HG02763 (cell line): ENCODE results near the gene LAMA3.

Experiments
- ATAC-seq: cut with Tn5 transposase; IDR thresholded peaks from one replicate; pipeline ENCODE4 v1.9.1; 2021; ENCODE audit warnings: mild to moderate bottlenecking, moderate library complexity; ENCODE audit not compliant: unreplicated experiment

Gene LAMA3

GRCh38 chr18:23816021-23816420, 126.8 kb downstream of the LAMA3 start:
- ATAC-seq = no peak

- no peak for ATAC-seq
These were observed 127.5 kb downstream of the LAMA3 start for GRCh38 chr18:23816740-23817139.

GRCh38 chr18:23819001-23819400, 129.7 kb downstream of the LAMA3 start:
- no peak for ATAC-seq

DNA sequence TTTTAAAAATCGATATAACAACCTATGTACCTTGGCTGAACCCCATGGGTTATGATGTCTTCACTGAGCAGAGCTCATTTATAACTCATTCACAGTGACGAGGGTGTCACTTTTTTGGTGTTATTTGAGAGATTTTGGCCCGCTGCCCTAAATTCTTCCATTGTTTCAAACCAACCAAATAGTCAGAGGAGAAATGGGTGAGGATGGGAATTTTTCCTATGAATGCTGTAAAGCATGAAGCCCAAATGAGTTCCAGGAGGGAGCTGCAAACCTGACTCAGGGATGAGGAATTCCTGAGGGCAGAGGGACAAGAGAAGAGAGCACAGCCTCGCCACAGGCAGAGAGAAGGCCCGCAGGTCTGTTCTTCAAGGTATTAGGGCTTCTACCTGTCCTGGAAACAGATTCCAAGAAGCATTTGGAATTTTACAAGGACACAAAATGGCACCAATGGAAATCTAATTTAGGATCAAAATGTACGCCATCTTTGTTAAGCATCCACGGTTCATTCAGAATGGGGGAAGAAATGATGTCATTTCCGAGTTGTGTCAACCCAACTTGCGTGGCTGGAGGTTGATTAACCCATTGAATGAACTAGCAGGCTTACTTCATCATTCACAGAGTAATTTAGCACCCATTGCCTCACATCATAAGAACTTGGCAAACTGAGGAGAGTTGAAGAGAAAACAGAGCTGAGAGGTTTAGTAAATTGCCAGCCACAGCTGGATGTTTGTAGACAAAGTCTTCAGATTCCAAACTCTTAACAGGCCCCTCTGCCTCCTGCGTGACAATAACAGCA, 133.5 kb downstream of the LAMA3 start:
- no peak for ATAC-seq

DNA sequence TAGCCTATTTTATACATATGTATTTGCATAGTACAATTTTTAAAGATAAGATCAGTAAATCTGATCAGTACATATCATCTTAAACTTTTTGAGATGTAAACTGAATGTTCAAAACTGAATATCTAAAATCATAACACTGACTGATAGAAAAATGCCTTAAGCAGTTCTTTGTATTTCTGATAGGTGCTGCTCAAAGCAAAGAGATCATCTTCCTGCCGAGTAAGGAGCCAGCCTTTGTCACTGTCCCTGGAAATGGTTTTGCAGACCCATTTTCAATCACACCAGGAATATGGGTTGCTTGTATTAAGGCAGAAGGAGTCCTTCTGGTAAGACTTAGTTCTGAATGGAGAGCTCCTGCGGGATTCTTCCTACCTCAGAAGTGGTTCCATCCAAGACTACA, 135.0 kb downstream of the LAMA3 start:
- no peak for ATAC-seq

DNA sequence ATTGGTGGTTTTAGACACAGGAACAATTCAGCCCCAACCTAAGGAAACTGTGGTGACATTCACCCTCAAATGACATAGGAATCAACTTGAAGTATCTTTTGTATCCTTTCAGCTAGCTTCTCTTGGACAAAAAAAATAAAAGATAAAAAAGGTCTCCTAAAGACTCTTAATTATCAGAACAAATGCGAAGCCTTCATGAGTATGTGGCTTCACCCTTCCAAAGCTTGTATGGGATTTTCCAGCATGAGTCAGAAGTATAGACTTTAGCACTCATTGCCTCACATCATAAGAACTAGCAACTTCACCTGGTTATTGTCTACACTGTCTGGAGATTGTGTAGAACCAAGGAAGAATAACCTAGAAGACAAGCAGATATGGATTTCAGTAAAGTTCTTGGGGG, 135.4 kb downstream of the LAMA3 start:
- no peak for ATAC-seq

- ATAC-seq = no peak
These were observed 136.2 kb downstream of the LAMA3 start for GRCh38 chr18:23825496-23825895.

DNA sequence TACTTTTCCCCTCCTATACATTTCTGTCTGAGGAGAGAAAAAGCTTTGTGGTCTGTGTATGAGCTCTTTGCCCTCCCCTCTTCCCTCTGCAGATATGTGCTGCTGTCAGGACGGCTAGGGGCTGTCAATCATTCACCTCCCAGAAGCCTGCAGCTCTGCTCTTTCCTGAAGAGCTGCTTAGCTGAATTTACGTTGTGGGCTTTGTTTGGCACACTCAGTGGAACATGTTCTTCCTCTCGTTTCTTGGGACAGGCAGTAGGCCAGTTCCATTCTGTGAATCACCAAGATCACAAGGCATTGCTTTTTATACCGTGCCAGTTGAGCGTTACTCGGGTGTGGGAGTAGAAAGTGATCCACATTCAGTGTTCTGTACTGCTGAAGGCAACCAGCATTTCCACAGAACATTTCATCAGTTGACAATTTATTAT, 136.7 kb downstream of the LAMA3 start:
- peak; percentile 44 for ATAC-seq

GRCh38 chr18:23826850-23827620, 137.8 kb downstream of the LAMA3 start:
- ATAC-seq = no peak

- ATAC-seq = no peak
These were observed 138.4 kb downstream of the LAMA3 start for GRCh38 chr18:23827681-23828080.

GRCh38 chr18:23828426-23828825, 139.2 kb downstream of the LAMA3 start:
- peak; percentile 84 for ATAC-seq

DNA sequence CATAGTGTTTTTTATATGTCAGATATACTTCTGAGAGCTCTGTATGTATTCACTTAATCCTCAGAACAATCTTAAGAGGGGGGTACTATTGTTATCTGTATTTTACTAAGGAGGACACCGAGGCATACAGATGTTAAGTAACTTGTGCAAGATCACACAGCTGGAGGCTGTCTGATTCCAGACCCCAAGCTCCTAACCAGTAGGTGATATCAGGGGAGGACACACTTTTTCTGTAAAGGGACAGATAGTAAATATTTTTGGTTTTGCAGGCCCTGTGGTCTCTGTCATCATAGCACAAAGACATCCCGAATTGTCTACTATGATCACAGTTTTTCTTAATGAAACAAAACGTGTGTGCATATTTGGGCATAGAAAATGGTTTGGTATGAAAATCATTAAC, 143.7 kb downstream of the LAMA3 start:
- ATAC-seq = no peak

GRCh38 chr18:23833714-23834113, 144.5 kb downstream of the LAMA3 start:
- ATAC-seq = no peak

DNA sequence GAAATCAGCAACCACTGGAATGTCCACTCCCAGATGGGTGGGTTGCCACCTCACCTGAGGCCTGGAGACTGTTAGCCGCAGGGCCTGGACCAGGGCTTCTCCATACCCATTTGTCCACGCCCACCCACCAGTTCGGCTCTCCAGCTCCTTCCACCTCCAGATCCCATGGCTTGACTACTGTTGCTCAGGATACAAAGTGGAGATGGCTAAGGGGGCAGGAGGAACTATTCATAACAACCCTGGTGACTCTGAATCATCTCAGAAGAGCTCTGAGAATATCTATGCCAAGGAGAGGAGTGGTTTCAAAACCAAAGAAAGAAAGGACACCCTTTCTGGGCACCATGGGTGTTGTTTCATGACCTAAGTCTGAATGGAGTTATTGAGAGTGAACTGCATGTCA, 145.8 kb downstream of the LAMA3 start:
- no peak for ATAC-seq

DNA sequence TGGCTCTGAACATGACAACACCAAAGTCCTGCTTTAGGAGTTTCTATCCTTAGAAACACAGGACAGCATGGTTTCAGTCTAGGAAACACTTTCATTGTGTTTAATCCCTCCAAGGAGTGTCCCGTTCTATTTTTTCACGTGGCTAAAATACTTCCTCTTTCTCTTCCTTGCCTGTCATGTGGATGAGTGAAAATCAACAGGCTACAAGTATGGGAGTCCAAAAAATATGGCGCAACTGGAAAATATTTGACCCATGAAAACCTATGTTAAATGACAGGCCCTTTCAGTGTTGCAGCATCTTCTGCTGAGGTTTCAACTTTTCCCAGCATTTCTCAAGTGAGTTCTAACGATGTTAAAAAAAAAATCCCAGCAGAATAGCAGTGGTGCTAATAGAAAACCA, 146.3 kb downstream of the LAMA3 start:
- ATAC-seq = no peak

- ATAC-seq = no peak
These were observed 148.3 kb downstream of the LAMA3 start for GRCh38 chr18:23837591-23837990.

DNA sequence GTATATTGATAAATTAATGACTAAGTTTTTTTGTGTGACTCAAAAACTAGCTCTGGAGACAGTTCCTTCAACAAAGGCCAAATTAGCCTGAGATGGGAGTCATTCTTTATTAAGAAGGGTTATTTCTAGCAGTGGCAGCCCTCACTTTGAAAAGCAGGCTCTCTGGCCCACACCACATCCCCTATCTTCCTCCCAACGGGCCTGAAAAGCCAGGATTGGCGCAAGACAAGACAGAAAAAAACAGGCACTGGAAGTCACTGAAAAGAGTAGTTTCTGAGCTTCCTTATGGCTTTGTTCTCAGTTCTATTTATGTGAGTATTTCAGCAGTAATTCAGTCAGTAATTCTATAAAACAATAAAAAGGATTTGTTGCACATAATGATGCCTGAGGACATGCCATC, 149.0 kb downstream of the LAMA3 start:
- ATAC-seq = no peak

- no peak for ATAC-seq
These were observed 149.6 kb downstream of the LAMA3 start for GRCh38 chr18:23838801-23839366.

DNA sequence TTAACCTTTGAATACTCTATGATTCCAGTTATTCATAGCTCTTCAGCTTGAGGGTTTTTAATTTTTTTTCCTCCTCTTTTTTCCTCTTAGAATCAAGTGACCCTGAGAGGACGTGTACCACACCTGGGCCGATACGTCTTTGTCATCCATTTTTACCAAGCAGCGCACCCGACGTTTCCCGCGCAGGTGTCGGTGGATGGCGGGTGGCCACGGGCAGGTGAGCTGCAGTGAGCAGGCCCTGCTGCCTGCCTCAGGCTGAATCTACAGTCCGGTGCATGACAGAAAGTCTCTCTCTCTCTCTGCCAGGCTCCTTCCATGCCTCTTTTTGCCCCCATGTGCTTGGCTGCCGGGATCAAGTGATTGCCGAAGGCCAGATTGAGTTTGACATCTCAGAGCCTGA, 153.1 kb downstream of the LAMA3 start:
- ATAC-seq = no peak

DNA sequence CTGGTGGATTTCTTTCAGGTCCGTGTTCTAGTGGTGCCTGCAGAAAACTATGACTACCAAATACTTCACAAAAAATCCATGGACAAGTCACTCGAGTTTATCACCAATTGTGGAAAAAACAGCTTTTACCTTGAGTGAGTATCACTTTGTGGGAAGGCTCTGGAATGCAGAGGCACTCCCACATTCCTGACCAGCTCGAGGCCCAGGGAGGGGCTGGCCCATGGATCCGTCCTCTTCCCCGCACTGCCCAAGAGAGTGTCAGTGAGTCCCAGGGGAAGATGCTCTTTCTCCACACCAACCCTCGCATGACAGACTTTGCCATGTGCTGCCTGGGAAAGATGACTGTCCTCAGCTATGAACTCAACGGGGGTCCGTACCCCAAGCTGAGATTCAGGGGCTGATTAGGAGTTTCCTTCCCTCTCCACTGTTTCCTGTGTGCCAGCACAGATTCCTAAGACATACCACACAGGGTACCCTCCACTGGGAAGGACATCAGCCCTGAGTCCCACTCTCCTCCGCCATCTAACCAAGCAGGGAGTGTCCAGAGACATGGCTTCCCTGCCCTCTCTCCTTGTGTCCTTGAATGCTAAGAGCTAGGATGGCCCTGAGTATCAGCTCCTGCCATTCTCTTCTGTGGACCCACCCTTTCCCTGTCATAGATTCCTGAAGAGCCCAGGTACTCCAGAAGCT, 155.9 kb downstream of the LAMA3 start:
- ATAC-seq = no peak

GRCh38 chr18:23845988-23846630, 156.9 kb downstream of the LAMA3 start:
- ATAC-seq = no peak
